Renal pelvis (tissue), 4 donors: ENCODE data around the gene SMAP2. TPM values are rescaled to one million over a fixed set of nuclear protein-coding genes. Genes with fewer than 3 reads are reported as not detected.
A peak's percentile ranks its signal among the peaks of the same experiment; 100 is the strongest.

Experiments used
- DNase-seq: peaks from one replicate; pipeline ENCODE4 v3.0.0-alpha.2; 2013
- polyA plus RNA-seq, 3 donors: library from polyadenylated mRNA; unstranded; fragments of 120-200 nt; gene quantifications; one replicate each; pipeline ENCODE4 v1.2.1, GENCODE V29; 2013; ENCODE audit not compliant: insufficient read length in 3 of 3

The SMAP2 gene
- polyA plus RNA-seq, 3 donors: 22.8 to 25.2 (median 24.9) TPM

DNA sequence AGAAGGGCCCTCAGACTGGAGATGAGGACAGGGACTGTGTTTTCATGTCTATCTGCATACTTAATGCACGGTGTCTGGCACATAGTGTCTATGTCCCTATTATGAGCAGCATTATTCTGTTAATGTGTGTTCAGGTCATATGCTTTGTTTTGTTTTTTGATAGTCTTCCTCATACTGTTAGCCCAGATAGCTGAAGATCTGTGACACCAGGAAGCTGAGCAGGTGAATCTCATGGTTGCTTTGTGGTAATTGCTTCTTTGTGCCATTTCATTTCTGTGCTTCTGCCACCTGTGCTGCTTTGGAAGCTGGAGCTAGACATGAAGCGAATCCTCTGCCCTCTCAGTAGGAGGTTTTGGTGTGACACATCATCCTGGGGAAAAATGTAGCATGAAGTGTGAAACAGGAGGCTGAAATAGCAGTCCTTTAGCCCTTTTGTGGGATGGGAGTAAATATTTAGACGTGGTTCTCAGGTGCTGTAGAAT is 15.8 kb downstream of the SMAP2 start:
- DNase-seq: no peak

GRCh38 chr1:40389871-40390560 is 16.5 kb downstream of the SMAP2 start:
- DNase-seq: no peak

DNA sequence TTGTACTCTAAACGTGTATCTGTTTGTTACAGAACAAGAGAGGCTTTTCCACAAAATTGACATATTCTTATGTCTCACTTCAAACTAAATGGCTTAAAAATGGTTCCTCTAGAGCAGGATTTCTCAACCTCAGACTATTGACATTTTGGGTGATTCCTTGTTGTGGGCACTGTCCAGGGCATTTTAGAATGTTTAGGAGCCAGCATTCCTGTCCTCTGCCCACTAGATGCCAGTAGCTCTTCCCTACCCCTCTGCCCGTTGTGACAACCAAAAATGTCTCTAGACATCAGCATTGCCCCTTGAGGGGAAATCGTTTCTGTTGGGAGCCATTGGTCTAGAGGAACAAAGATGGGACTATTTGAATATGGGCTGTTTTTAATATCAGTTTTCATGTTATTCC is 17.3 kb downstream of the SMAP2 start:
- DNase-seq: no peak

DNA sequence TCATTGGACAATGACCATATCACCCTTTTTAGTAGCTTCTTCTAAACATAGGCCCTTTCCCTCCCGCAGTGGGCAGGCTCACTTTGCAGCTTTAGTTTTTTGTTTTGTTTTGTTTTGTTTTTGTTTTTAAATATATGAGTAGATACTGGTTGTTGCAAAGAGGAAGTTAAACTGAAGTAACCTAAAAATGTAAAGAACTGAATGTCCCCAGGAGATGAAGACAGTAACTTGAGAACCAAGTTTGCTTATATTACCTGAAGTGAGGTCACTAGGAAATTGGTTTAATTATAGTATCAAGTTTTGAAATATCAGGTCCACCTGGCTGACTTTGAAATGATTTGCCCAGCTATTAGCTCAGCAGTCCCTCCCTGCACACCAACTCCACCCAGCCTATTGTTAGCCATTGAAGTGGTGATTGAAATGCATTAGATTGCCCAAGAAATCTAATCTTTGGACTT is 18.2 kb downstream of the SMAP2 start:
- no peak for DNase-seq

DNA sequence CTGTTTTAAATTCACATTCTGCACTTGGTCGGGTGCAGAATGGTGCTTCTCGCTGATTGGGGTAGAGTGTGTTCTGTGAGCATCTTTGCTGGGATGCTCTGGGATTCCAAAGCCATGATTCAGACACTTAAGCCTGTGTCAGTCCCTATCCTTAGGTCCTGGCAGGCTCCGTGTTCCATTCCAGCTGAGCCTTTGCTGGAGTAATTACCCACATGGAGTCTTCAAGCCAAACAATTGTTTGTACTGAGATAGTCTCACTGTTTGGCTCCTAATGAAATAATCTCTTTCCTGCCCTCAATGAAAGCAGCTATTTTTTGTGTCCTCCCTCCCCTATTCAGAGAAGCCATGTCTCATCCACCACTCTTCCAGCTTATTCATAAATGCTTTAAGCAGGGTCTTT is 18.7 kb downstream of the SMAP2 start:
- no peak for DNase-seq

GRCh38 chr1:40393173-40393572 is 19.6 kb downstream of the SMAP2 start:
- no peak for DNase-seq

GRCh38 chr1:40394491-40395172 is 21.1 kb downstream of the SMAP2 start:
- no peak for DNase-seq

- no peak for DNase-seq
These were observed 22.0 kb downstream of the SMAP2 start for GRCh38 chr1:40395190-40396175.

GRCh38 chr1:40396420-40396819 is 22.9 kb downstream of the SMAP2 start:
- DNase-seq: no peak

GRCh38 chr1:40397258-40397657 is 23.7 kb downstream of the SMAP2 start:
- DNase-seq: no peak

GRCh38 chr1:40399984-40400704 is 26.6 kb downstream of the SMAP2 start:
- DNase-seq: no peak

- DNase-seq: no peak
These were observed 28.1 kb downstream of the SMAP2 start for GRCh38 chr1:40401473-40402201.

DNA sequence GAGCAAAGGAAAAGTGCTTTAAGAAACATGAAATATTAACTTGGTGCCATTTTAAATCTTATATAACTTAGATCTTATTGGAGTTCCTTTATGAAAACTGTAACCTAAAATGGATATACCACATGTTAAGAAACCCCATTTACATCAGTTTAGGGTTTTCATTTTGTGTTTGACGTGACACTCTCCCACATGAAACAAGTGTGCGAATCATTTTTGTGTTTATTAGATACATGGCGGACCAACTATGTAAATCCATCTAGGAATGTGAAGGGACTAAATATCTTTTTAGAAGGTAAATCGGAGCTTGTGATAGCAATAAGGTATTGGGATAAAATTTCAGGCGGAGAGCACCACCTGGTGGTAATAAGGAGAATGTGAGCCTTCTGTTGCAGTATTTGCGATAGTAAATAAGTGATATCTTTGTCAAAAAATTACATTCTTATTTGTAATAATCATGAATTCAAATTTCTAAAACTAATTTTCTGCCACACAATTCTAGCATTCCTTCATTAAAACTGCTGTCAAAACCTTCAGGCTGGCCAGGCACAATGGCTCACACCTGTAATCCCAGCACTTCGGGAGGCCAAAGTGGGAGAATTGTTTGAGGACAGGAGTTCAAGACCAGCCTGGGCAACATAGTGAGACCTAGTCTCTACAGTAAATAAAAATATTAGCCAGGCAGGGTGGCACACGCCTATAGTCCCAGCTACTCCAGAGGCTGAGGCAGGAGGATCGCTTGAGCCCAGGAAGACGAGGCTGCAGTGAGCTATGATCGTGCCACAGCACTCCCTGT is 31.3 kb downstream of the SMAP2 start:
- DNase-seq: peak; percentile 42

- no peak for DNase-seq
These were observed 32.3 kb downstream of the SMAP2 start for GRCh38 chr1:40405812-40406211.

GRCh38 chr1:40407453-40407852 is 33.9 kb downstream of the SMAP2 start:
- no peak for DNase-seq

- no peak for DNase-seq
These were observed 35.9 kb downstream of the SMAP2 start for GRCh38 chr1:40409467-40409866.

- no peak for DNase-seq
These were observed 37.8 kb downstream of the SMAP2 start for GRCh38 chr1:40411294-40411693.

GRCh38 chr1:40411843-40412242 is 38.3 kb downstream of the SMAP2 start:
- no peak for DNase-seq

GRCh38 chr1:40413527-40414252 is 40.2 kb downstream of the SMAP2 start:
- no peak for DNase-seq
